Measurements from ENCODE around the gene ZNF276.

Gene ZNF276

GRCh38 chr16:89695875-89696669 is 25.3 kb upstream of the ZNF276 start:
- Histone ChIP-seq H3K4me2 (ENCODE audit: low read depth, low read length) (no peak overlapping the region), H3K9ac (ENCODE audit: low read length) (no peak overlapping the region), H3K27ac (ENCODE audit: low read length) (no peak overlapping the region)

DNA sequence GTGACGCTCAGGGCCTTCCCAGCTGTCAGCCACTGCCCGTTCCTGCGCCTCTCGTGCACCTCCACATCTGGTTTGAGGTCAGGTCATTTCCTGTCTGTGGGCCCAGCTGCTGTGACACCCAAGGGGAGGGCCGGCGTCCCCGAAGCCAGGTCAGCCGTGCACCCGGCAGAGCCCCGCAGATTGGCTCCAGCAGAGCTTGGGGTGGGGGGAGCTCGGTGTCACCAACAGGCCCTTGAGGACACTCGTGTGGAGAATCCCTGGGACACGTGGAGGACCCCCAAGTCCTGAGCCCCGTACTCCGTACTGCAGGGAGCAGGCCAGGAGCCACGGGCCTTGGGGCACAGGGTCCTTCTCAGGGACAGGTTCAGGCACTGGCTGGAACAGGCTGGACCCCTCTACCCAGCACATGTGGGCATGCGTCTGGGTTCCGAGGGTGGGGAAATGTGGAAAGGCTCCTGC is 24.6 kb upstream of the ZNF276 start:
- H4K20me1 ChIP-seq (ENCODE audit: insufficient read depth, low read length): no peaks in the 10 kb centered on the region
- H3K36me3 ChIP-seq (replicated peaks; ENCODE audit: insufficient read depth, low read length): no peaks in the 10 kb centered on the region
- H3K4me1 ChIP-seq (ENCODE audit: low read length): 0 out of 2 replicates have a peak, but pooled peaks cover 3% of the 10 kb centered on the region
- no peak overlapping the region for H3K4me3 ChIP-seq (ENCODE audit: low read length)
- no peaks in the 10 kb centered on the region; the same call in 1 of the 2 replicates for H3K79me2 ChIP-seq (ENCODE audit: low read length)
- H3K4me2 ChIP-seq (ENCODE audit: low read depth, low read length): no peak overlapping the region
- TF ChIP-seq EZH2phosphoT487 (IDR thresholded peaks at IDR 0.05; ENCODE audit: low read length) (no peak), EZH2 (optimal IDR thresholded peaks at IDR 0.05; ENCODE audit: low read depth, low read length) (no peak)
- TF ChIP-seq, protein P1, sequence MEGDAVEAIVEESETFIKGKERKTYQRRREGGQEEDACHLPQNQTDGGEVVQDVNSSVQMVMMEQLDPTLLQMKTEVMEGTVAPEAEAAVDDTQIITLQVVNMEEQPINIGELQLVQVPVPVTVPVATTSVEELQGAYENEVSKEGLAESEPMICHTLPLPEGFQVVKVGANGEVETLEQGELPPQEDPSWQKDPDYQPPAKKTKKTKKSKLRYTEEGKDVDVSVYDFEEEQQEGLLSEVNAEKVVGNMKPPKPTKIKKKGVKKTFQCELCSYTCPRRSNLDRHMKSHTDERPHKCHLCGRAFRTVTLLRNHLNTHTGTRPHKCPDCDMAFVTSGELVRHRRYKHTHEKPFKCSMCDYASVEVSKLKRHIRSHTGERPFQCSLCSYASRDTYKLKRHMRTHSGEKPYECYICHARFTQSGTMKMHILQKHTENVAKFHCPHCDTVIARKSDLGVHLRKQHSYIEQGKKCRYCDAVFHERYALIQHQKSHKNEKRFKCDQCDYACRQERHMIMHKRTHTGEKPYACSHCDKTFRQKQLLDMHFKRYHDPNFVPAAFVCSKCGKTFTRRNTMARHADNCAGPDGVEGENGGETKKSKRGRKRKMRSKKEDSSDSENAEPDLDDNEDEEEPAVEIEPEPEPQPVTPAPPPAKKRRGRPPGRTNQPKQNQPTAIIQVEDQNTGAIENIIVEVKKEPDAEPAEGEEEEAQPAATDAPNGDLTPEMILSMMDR (IDR thresholded peaks at IDR 0.05; ENCODE audit: low read length): no peak
- no peaks in the 10 kb centered on the region for H3K27me3 ChIP-seq (replicated peaks; ENCODE audit: insufficient read depth, low read length)
- no peak overlapping the region for H3K9ac ChIP-seq (ENCODE audit: low read length)
- no peak overlapping the region for H3K27ac ChIP-seq (ENCODE audit: low read length)
- H3F3A ChIP-seq (ENCODE audit: insufficient read depth, low read length): 0 out of 2 replicates have a peak, but pooled peaks cover 4% of the 10 kb centered on the region
- no peaks in the 10 kb centered on the region for H3K9me2 ChIP-seq (replicated peaks; ENCODE audit: insufficient read depth, low read length)
- DNase-seq: peak; percentile 13
- H3K9me3 ChIP-seq (replicated peaks; ENCODE audit: insufficient read depth, low read length): no peaks in the 10 kb centered on the region
- H2AFZ ChIP-seq (ENCODE audit: low read length): no peak overlapping the region

More at GRCh38 chr16:89695875-89696669, 25.3 kb upstream of the ZNF276 start:
- no peak overlapping the region for H3K4me3 ChIP-seq (ENCODE audit: low read length)
- H2AFZ ChIP-seq (ENCODE audit: low read length): no peak overlapping the region
- H3K4me1 ChIP-seq (ENCODE audit: low read length): 0 out of 2 replicates have a peak, but pooled peaks cover 3% of the 10 kb centered on the region
- no peaks in the 10 kb centered on the region for H3K27me3 ChIP-seq (replicated peaks; ENCODE audit: insufficient read depth, low read length)
- no peaks in the 10 kb centered on the region for H3K9me2 ChIP-seq (replicated peaks; ENCODE audit: insufficient read depth, low read length)
- H4K20me1 ChIP-seq (ENCODE audit: insufficient read depth, low read length): no peaks in the 10 kb centered on the region
- TF ChIP-seq EZH2 (optimal IDR thresholded peaks at IDR 0.05; ENCODE audit: low read depth, low read length) (no peak), EZH2phosphoT487 (IDR thresholded peaks at IDR 0.05; ENCODE audit: low read length) (no peak)
- TF ChIP-seq, protein P1 (IDR thresholded peaks at IDR 0.05; ENCODE audit: low read length): no peak
- no peaks in the 10 kb centered on the region for H3K9me3 ChIP-seq (replicated peaks; ENCODE audit: insufficient read depth, low read length)
- no peaks in the 10 kb centered on the region; the same call in 1 of the 2 replicates for H3K79me2 ChIP-seq (ENCODE audit: low read length)
- no peaks in the 10 kb centered on the region for H3K36me3 ChIP-seq (replicated peaks; ENCODE audit: insufficient read depth, low read length)
- no peak for DNase-seq
- H3F3A ChIP-seq (ENCODE audit: insufficient read depth, low read length): 0 out of 2 replicates have a peak, but pooled peaks cover 4% of the 10 kb centered on the region

DNA sequence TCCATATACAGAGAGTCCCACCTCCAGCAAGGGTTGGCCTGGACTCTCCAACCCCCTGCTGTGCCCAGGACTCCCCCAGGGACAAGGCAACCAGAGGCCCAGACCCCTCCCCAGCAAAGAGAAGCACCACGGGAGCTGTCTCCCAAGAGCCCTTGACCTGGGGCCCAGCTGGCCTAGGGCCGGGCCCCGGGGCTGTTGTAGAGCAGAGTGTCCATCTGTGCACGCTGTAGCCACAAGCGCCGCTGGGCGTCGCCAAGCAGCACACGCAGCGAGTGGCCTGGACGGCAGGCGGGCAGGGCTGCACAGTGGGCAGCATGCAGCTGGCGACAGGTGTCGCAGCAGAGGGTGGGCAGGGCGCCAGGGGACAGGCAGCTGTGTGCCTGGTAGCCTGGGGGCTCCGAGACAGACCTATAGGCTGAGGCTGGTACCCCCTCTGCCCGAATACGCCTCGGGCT is 24.1 kb upstream of the ZNF276 start:
- Histone ChIP-seq H3K4me2 (ENCODE audit: low read depth, low read length) (no peak overlapping the region), H2AFZ (ENCODE audit: low read length) (no peak overlapping the region), H3K9me2 (replicated peaks; ENCODE audit: insufficient read depth, low read length) (no peaks in the 10 kb centered on the region), H3K4me3 (ENCODE audit: low read length) (no peak overlapping the region), H3K36me3 (replicated peaks; ENCODE audit: insufficient read depth, low read length) (no peaks in the 10 kb centered on the region), H3F3A (ENCODE audit: insufficient read depth, low read length) (peaks cover 5% of the 10 kb centered on the region; the same call in 1 of the 2 replicates), H3K79me2 (ENCODE audit: low read length) (no peaks in the 10 kb centered on the region; the same call in 1 of the 2 replicates), H3K9me3 (replicated peaks; ENCODE audit: insufficient read depth, low read length) (no peaks in the 10 kb centered on the region), H3K9ac (ENCODE audit: low read length) (no peak overlapping the region), H3K4me1 (ENCODE audit: low read length) (0 out of 2 replicates have a peak, but pooled peaks cover 3% of the 10 kb centered on the region), H4K20me1 (ENCODE audit: insufficient read depth, low read length) (no peaks in the 10 kb centered on the region), H3K27me3 (replicated peaks; ENCODE audit: insufficient read depth, low read length) (no peaks in the 10 kb centered on the region), H3K27ac (ENCODE audit: low read length) (no peak overlapping the region)
- no peak for DNase-seq
- TF ChIP-seq EZH2 (optimal IDR thresholded peaks at IDR 0.05; ENCODE audit: low read depth, low read length): no peak
- TF ChIP-seq, protein P1 (IDR thresholded peaks at IDR 0.05; ENCODE audit: low read length): no peak
- no peak for TF ChIP-seq EZH2phosphoT487 (IDR thresholded peaks at IDR 0.05; ENCODE audit: low read length)
